Right cardiac atrium (tissue), 5 donors: Measurements from ENCODE around the gene PACS1. TPM values are rescaled to one million over a fixed set of nuclear protein-coding genes. Genes with fewer than 3 reads are reported as not detected.

ENCODE experiments used
- ATAC-seq, 2 donors: fragments of 200-7000 bp; cut with Tn5 transposase; one replicate each; pipeline versions ENCODE4 v1.8.0 to v1.9.1; 2020; ENCODE audit warnings: moderate library complexity in 2 of 2, mild to moderate bottlenecking in 1 of 2
- DNase-seq, 3 donors: peaks; one replicate each; pipeline ENCODE4 v3.0.0-alpha.2; 2020
- H3K27ac ChIP-seq: one replicate; pipeline ENCODE4 v1.5.1; 2013; ENCODE audit warnings: mild to moderate bottlenecking, low read length, control low read depth, moderate library complexity
- H3K27me3 ChIP-seq: one replicate; pipeline ENCODE4 v1.6.1; 2013; ENCODE audit not compliant: control insufficient read depth, insufficient read depth
- H3K4me1 ChIP-seq: one replicate; pipeline ENCODE4 v1.6.1; 2013; ENCODE audit warnings: low read length; ENCODE audit not compliant: control insufficient read depth, insufficient read depth
- H3K4me3 ChIP-seq: one replicate; pipeline ENCODE4 v1.5.1; 2013; ENCODE audit warnings: low read length, control low read depth
- H3K9me3 ChIP-seq: one replicate; pipeline ENCODE4 v1.6.1; 2013; ENCODE audit warnings: low read length; ENCODE audit not compliant: control insufficient read depth
- WGBS: extraction: QIAGEN DNeasy Blood & Tissue Kit; methylation state at CpG from one replicate; pipeline ENCODE4 v1.1.7; 2013; 5-methylcytosine and 5-hydroxymethylcytosine counted together
- intact Hi-C, 4 donors: fragments of 100-400 bp; cut with DNase I; formaldehyde crosslinking; loops; one replicate each; pipeline versions ENCODE4 v1.11.0 to v1.14.0; 2022 to 2023
- polyA plus RNA-seq: library from polyadenylated mRNA; stranded (reverse); fragments of 200-250 nt; gene quantifications from one replicate; pipeline ENCODE4 v1.2.3, GENCODE V29; 2013
- total RNA-seq, 4 donors: library from RNA; stranded (reverse); fragmentation: NEBNext Ultra II Directional; extraction: Animal tissue kit (Norgen Biotek cat#: 25700); gene quantifications; one replicate each; pipeline ENCODE4 v1.2.1, GENCODE V29; 2021
- donor health status: healthy with polysubstance abuse.
- donor health status: DM: no; HTN: yes; CAD: no.
- donor health status: DM: no; HTN: no; CAD: no.
- donor health status: DM: no; HTN: yes; CAD: no; lungs with severe emphysema.
- donor health status: DM: yes; HTN: yes; CAD: no.

Gene PACS1
- total and polyA plus RNA-seq, 5 donors, result 30.9 to 82.5 (median 52.0) TPM

- DNase-seq (no peak), ATAC-seq (no peak)
- intact Hi-C loops, result no loop called here
- Histone ChIP-seq H3K27ac (no peak overlapping the region), H3K27me3 (no peaks in the 10 kb centered on the region), H3K4me3 (no peak overlapping the region), H3K9me3 (no peaks in the 10 kb centered on the region), H3K4me1 (peaks cover 4% of the 10 kb centered on the region)
- 97% methylated on average over 5 of the region's 5 CpGs for WGBS
These were observed 76.9 kb downstream of the PACS1 start for GRCh38 chr11:66146940-66147339.

GRCh38 chr11:66150140-66150539 lies 80.1 kb downstream of the PACS1 start:
- DNase-seq, result no peak

GRCh38 chr11:66150725-66151124 lies 80.7 kb downstream of the PACS1 start:
- peaks cover 4% of the 10 kb centered on the region for H3K4me1 ChIP-seq
- DNase-seq (no peak), ATAC-seq (no peak)
- no peaks in the 10 kb centered on the region for H3K27me3 ChIP-seq
- H3K27ac ChIP-seq, result no peak overlapping the region
- intact Hi-C loops, result no loop called here
- H3K4me3 ChIP-seq, result no peak overlapping the region
- H3K9me3 ChIP-seq, result no peaks in the 10 kb centered on the region

More at GRCh38 chr11:66150140-66150539, 80.1 kb downstream of the PACS1 start:
- 37% methylated on average over 2 of the region's 2 CpGs for WGBS
- no peak for ATAC-seq
- Histone ChIP-seq H3K9me3 (no peaks in the 10 kb centered on the region), H3K4me3 (no peak overlapping the region), H3K27ac (no peak overlapping the region), H3K4me1 (peaks cover 4% of the 10 kb centered on the region), H3K27me3 (no peaks in the 10 kb centered on the region)
- intact Hi-C loops, result no loop called here

GRCh38 chr11:66151273-66151672 lies 81.2 kb downstream of the PACS1 start:
- 62% methylated on average over 4 of the region's 4 CpGs for WGBS
- no peak overlapping the region for H3K27ac ChIP-seq

GRCh38 chr11:66154109-66154508 lies 84.0 kb downstream of the PACS1 start:
- Histone ChIP-seq H3K27me3 (no peaks in the 10 kb centered on the region), H3K27ac (no peak overlapping the region), H3K9me3 (no peaks in the 10 kb centered on the region), H3K4me1 (peaks cover 4% of the 10 kb centered on the region), H3K4me3 (no peak overlapping the region)
- 96% methylated on average over 2 of the region's 2 CpGs for WGBS
- ATAC-seq (no peak), DNase-seq (no peak)
- intact Hi-C loops, result no loop called here

More at GRCh38 chr11:66151273-66151672, 81.2 kb downstream of the PACS1 start:
- H3K4me3 ChIP-seq, result no peak overlapping the region
- no peaks in the 10 kb centered on the region for H3K9me3 ChIP-seq
- H3K4me1 ChIP-seq, result peaks cover 4% of the 10 kb centered on the region
- no peaks in the 10 kb centered on the region for H3K27me3 ChIP-seq
- ATAC-seq, result no peak
- intact Hi-C loops, result no loop called here
- no peak for DNase-seq

GRCh38 chr11:66155387-66156073 lies 85.5 kb downstream of the PACS1 start:
- Histone ChIP-seq H3K4me3 (no peak overlapping the region), H3K4me1 (peaks cover 6% of the 10 kb centered on the region), H3K27me3 (no peaks in the 10 kb centered on the region), H3K27ac (no peak overlapping the region), H3K9me3 (no peaks in the 10 kb centered on the region)
- intact Hi-C loops, result no loop called here
- ATAC-seq, result no peak
- WGBS, result 97% methylated on average over 7 of the region's 7 CpGs
- DNase-seq, result no peak

GRCh38 chr11:66157182-66157864 lies 87.3 kb downstream of the PACS1 start:
- no peaks in the 10 kb centered on the region for H3K27me3 ChIP-seq
- peaks cover 4% of the 10 kb centered on the region for H3K4me1 ChIP-seq
- no peak overlapping the region for H3K4me3 ChIP-seq
- intact Hi-C loops, result no loop called here
- H3K27ac ChIP-seq, result no peak overlapping the region
- DNase-seq (no peak), ATAC-seq (no peak)
- H3K9me3 ChIP-seq, result no peaks in the 10 kb centered on the region

GRCh38 chr11:66158156-66158555 lies 88.1 kb downstream of the PACS1 start:
- 84% methylated on average over 5 of the region's 5 CpGs for WGBS
- H3K4me3 ChIP-seq, result no peak overlapping the region
- ATAC-seq (no peak), DNase-seq (no peak)
- intact Hi-C loops, result no loop called here
- H3K4me1 ChIP-seq, result peaks cover 4% of the 10 kb centered on the region
- no peaks in the 10 kb centered on the region for H3K9me3 ChIP-seq
- H3K27ac ChIP-seq, result no peak overlapping the region
- H3K27me3 ChIP-seq, result no peaks in the 10 kb centered on the region

- Histone ChIP-seq H3K27me3 (no peaks in the 10 kb centered on the region), H3K4me1 (peaks cover 4% of the 10 kb centered on the region), H3K9me3 (no peaks in the 10 kb centered on the region), H3K4me3 (no peak overlapping the region), H3K27ac (no peak overlapping the region)
- ATAC-seq (no peak), DNase-seq (no peak)
- intact Hi-C loops, result no loop called here
- WGBS, result 68% methylated on average over 8 of the region's 8 CpGs
These were observed 89.4 kb downstream of the PACS1 start for GRCh38 chr11:66159324-66159984.

GRCh38 chr11:66160709-66161108 lies 90.6 kb downstream of the PACS1 start:
- no peak overlapping the region for H3K27ac ChIP-seq
- 97% methylated on average over 5 of the region's 5 CpGs for WGBS
- no peak for DNase-seq
- no peaks in the 10 kb centered on the region for H3K9me3 ChIP-seq
- H3K4me1 ChIP-seq, result peaks cover 4% of the 10 kb centered on the region
- ATAC-seq, result no peak
- intact Hi-C loops, result no loop called here
- no peak overlapping the region for H3K4me3 ChIP-seq
- no peaks in the 10 kb centered on the region for H3K27me3 ChIP-seq

- no peak for DNase-seq
- 98% methylated on average over 7 of the region's 7 CpGs for WGBS
- intact Hi-C loops, result no loop called here
- Histone ChIP-seq H3K27ac (no peak overlapping the region), H3K27me3 (no peaks in the 10 kb centered on the region), H3K4me3 (no peak overlapping the region), H3K9me3 (no peaks in the 10 kb centered on the region), H3K4me1 (no peaks in the 10 kb centered on the region)
- ATAC-seq, result no peak
These were observed 98.2 kb downstream of the PACS1 start for GRCh38 chr11:66168289-66168688.
